A549 (cell line): ENCODE data around the gene DEXI. TPM values are rescaled to one million over a fixed set of nuclear protein-coding genes. Genes with fewer than 3 reads are reported as not detected.

Experiments
- ATAC-seq, 2 experiments: fragments of 200-7000 bp in 1 of 2; fragments of >200 bp in 1 of 2; cut with Nextera tagmentation in 1 of 2; cut with Tn5 transposase in 1 of 2; 3 replicates each; pipeline versions ENCODE4 v1.8.0 to v1.9.1; 2018 to 2020; ENCODE audit warnings: mild to moderate bottlenecking in 1 of 2, moderate library complexity in 1 of 2
- CTCF ChIA-PET: fragments of 300-600 bp; sonication (Branson Sonifier 250); formaldehyde crosslinking; extraction: SDS; loops from one replicate; lab custom pipeline; 2021; ENCODE audit warnings: antibody characterized with exemption, inconsistent platforms; lab: Yijun Ruan, JAX
- POLR2A ChIA-PET: fragments of 350-600 bp; formaldehyde crosslinking; extraction: SDS; loops from one replicate; lab custom pipeline; 2021; ENCODE audit warnings: antibody characterized with exemption, inconsistent platforms; lab: Yijun Ruan, JAX
- DNase-seq, 2 experiments: peaks; one replicate each; pipeline versions ENCODE4 v3.0.0 to v3.0.0-alpha.2; 2011 to 2016; ENCODE audit warnings: low read depth in 1 of 2, low spot score in 1 of 2
- FAIRE-seq: peaks from 2 replicates; lab custom pipeline; 2011; peaks lifted over from hg19 to GRCh38; lab: Jason Lieb, UNC
- H3K27ac ChIP-seq, 2 experiments: fragments of >200 bp; sonication (Bioruptor Twin); formaldehyde crosslinking; 3 replicates each; pipeline ENCODE4 v1.5.1; 2016 to 2017
- H3K4me1 ChIP-seq: fragments of >200 bp; sonication (Bioruptor Twin); formaldehyde crosslinking; 3 replicates; pipeline ENCODE4 v1.6.1; 2016
- H3K4me2 ChIP-seq: fragments of >200 bp; sonication (Bioruptor Twin); formaldehyde crosslinking; 3 replicates; pipeline ENCODE4 v1.6.1; 2016
- H3K4me3 ChIP-seq: fragments of >200 bp; sonication (Bioruptor Twin); formaldehyde crosslinking; 3 replicates; pipeline ENCODE4 v1.5.1; 2016
- H3K9me3 ChIP-seq: fragments of >200 bp; sonication (Bioruptor Twin); formaldehyde crosslinking; 3 replicates; pipeline ENCODE4 v1.6.1; 2016
- CBX8 ChIP-seq: fragments of 200-600 bp; sonication (generic); IDR thresholded peaks from 2 replicates; pipeline ENCODE4 v1.6.1; 2016
- CHD2 ChIP-seq: fragments of 150-350 bp; IDR thresholded peaks from 2 replicates; pipeline ENCODE4 v1.6.1; 2014; ENCODE audit warnings: low read length; ENCODE audit not compliant: partially characterized antibody
- CHD4 ChIP-seq: fragments of 200-600 bp; sonication (generic); IDR thresholded peaks from 2 replicates; pipeline ENCODE4 v1.6.1; 2016; ENCODE audit warnings: antibody characterized with exemption, mild to moderate bottlenecking, borderline replicate concordance
- EHMT2 ChIP-seq: fragments of 200-600 bp; sonication (generic); IDR thresholded peaks from 2 replicates; pipeline ENCODE4 v1.6.1; 2016; ENCODE audit warnings: antibody characterized with exemption, low read depth, mild to moderate bottlenecking, moderate library complexity
- ESRRA ChIP-seq: fragments of 150-350 bp; IDR thresholded peaks from 2 replicates; pipeline ENCODE4 v1.6.1; 2014; ENCODE audit warnings: mild to moderate bottlenecking, low read length, borderline replicate concordance
- GATA3 ChIP-seq: IDR thresholded peaks from 2 replicates; pipeline ENCODE4 v1.6.1; 2012; ENCODE audit warnings: borderline replicate concordance
- HOXB5 ChIP-seq: fragments of 250-450 bp; sonication (Bioruptor Pico); IDR thresholded peaks from 2 replicates; pipeline ENCODE4 v1.5.0; 2020; ENCODE audit warnings: mild to moderate bottlenecking, moderate library complexity
- KDM5A ChIP-seq: fragments of 200-600 bp; sonication (generic); IDR thresholded peaks from 2 replicates; pipeline ENCODE4 v1.6.1; 2016; ENCODE audit warnings: antibody characterized with exemption, mild to moderate bottlenecking
- NFE2L2 ChIP-seq: fragments of 150-350 bp; conservative IDR thresholded peaks from 2 replicates; pipeline ENCODE4 v1.6.1; 2014; ENCODE audit warnings: low read length
- NPAS2 ChIP-seq: fragments of 250-450 bp; sonication (Bioruptor Pico); IDR thresholded peaks from 2 replicates; pipeline ENCODE4 v1.8.0; 2022; ENCODE audit warnings: mild to moderate bottlenecking, moderate library complexity, borderline replicate concordance
- POLR2A ChIP-seq: IDR thresholded peaks from 2 replicates; pipeline ENCODE4 v1.6.1; 2012; ENCODE audit warnings: mild to moderate bottlenecking, low read length
- RARB ChIP-seq: fragments of 250-450 bp; sonication (Bioruptor Pico); IDR thresholded peaks from 2 replicates; pipeline ENCODE4 v1.8.0; 2021; ENCODE audit warnings: mild to moderate bottlenecking, moderate library complexity
- RNF2 ChIP-seq: fragments of 200-600 bp; sonication (generic); IDR thresholded peaks from 2 replicates; pipeline ENCODE4 v1.6.1; 2016; ENCODE audit warnings: low read depth, mild to moderate bottlenecking, antibody characterized with exemption, moderate library complexity, borderline replicate concordance
- TP53 ChIP-seq: fragments of 250-450 bp; sonication (Bioruptor Pico); IDR thresholded peaks from 2 replicates; pipeline ENCODE4 v1.5.0; 2021; ENCODE audit warnings: mild to moderate bottlenecking, moderate library complexity
- ZFP36 ChIP-seq: fragments of 450-650 bp; IDR thresholded peaks from 2 replicates; pipeline ENCODE4 v1.6.1; 2014; ENCODE audit warnings: borderline replicate concordance; ENCODE audit not compliant: partially characterized antibody
- ZSCAN20 ChIP-seq: fragments of 250-450 bp; sonication (Bioruptor Pico); IDR thresholded peaks from 2 replicates; pipeline ENCODE4 v1.8.0; 2022; ENCODE audit warnings: mild to moderate bottlenecking, moderate library complexity
- WGBS: methylation state at CpG from one replicate; pipeline ENCODE4 v1.1.6; 2017; ENCODE audit errors: missing lambda C conversion rate; 5-methylcytosine and 5-hydroxymethylcytosine counted together
- polyA plus RNA-seq, 4 experiments: library from polyadenylated mRNA; depleted of rRNA in 3 of 4; stranded (reverse); fragments of >200 nt; fragmentation: RNase III in 1 of 4; extraction: RNeasy Plus Mini Kit Qiagen cat#74134 plus additional on column Dnase treatment in 1 of 4; gene quantifications; 2 replicates in 3 of 4; 3 replicates in 1 of 4; pipeline ENCODE4 v1.2.3, GENCODE V29; 2011 to 2017
- TF ChIP-seq, protein P1 (sequence below): IDR thresholded peaks from 2 replicates; pipeline ENCODE4 v1.6.1; 2012
- TF ChIP-seq, protein P2 (sequence below): fragments of >200 bp; sonication (Bioruptor Twin); formaldehyde crosslinking; IDR thresholded peaks from 3 replicates; pipeline ENCODE4 v1.6.1; 2016
- TF ChIP-seq, protein P3 (sequence below): IDR thresholded peaks from 2 replicates; pipeline ENCODE4 v1.6.1; 2012
- TF ChIP-seq, protein P4 (sequence below): fragments of 250-450 bp; sonication (Bioruptor Pico); IDR thresholded peaks from 2 replicates; pipeline ENCODE4 v1.5.0; 2020; ENCODE audit warnings: low read depth, mild to moderate bottlenecking, moderate library complexity
- TF ChIP-seq, protein P5 (sequence below): fragments of 200-600 bp; sonication (generic); IDR thresholded peaks from 2 replicates; pipeline ENCODE4 v1.6.1; 2016; ENCODE audit warnings: antibody characterized with exemption, mild to moderate bottlenecking, moderate library complexity

Gene DEXI
- polyA plus RNA-seq, 2 of the 4 experiments (the other 2 are of a cell fraction): 22.0 to 34.0 TPM

DNA sequence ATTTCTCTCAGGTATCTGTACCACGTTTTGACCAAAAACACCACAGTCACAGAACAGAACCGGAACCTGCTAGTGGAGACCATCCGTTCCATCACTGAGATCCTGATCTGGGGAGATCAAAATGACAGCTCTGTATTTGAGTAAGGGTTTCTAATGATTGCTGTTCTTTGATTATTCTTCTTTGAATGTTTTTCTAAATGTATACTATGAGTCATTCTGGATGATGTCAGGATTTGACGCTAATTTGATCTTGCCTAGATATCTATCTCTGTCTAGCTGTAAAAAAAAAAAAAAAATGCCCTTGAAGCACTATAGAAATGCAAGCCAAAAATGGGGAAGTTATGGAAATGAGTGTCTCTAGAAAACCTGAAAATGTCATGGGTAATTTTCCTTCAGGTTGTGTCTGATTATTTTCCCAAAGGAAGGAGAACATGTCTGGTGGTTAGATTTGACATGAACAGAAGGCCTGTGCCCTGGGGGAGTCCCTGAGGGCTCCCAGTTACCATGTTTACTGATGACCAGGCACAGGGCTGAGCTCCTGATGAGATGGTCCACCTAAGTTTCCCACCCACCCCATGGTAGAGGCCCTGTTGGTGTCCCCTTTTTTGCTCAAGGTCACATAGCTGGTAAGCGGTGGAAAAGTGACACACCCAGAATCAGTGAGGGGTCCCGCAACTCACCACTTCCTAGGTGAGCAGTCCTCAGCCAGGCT lies 15.7 kb upstream of the DEXI start (continued):
- TF ChIP-seq, protein P1, sequence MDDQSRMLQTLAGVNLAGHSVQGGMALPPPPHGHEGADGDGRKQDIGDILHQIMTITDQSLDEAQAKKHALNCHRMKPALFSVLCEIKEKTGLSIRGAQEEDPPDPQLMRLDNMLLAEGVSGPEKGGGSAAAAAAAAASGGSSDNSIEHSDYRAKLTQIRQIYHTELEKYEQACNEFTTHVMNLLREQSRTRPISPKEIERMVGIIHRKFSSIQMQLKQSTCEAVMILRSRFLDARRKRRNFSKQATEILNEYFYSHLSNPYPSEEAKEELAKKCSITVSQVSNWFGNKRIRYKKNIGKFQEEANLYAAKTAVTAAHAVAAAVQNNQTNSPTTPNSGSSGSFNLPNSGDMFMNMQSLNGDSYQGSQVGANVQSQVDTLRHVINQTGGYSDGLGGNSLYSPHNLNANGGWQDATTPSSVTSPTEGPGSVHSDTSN: no peak
- TF ChIP-seq ZFP36: no peak
- no peak for TF ChIP-seq POLR2A
- no peak for TF ChIP-seq CHD2
- TF ChIP-seq GATA3: no peak
- TF ChIP-seq, all 56 proteins: peak for 0

DNA sequence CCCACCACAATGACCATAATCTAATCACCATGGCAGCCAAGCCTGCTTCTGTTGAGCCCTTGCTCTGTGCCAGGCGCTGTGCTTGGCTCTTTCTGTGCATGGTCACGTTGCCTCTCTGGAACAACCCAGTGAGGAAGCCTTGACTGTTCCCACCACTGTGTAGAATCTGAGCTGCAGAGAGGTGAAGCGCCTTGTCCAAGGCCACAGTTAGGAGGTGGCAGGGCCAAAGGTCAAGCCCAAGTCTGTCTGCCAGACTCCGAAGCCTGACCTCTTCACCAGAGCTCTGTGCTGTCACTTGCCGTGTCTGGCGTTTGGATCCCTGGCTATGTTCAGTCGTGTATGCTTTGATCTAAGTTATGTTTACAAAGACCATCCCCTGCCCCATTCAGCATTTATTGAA lies 12.6 kb upstream of the DEXI start:
- no peak for FAIRE-seq
- DNase-seq: no peak
- no peak for ATAC-seq
- WGBS: 83% methylated on average over 6 of the region's 7 CpGs
- H3K4me2 ChIP-seq: no peak overlapping the region
- ChIA-PET POLR2A (no interaction called here), CTCF (interaction anchor here (0.6 to 12.2 kb wide), 12 partner anchors 10 to 843 kb away, joined by 3 to 284 read pairs (median 5); partner anchors contain the start of genes CLEC16A, DEXI, SOCS1 and ZC3H7A)
- TF ChIP-seq CHD4: no peak
- H3K4me3 ChIP-seq: no peak overlapping the region
- 0 out of 3 replicates have a peak, but pooled peaks cover 3% of the 10 kb centered on the region for H3K4me1 ChIP-seq
- no peaks in the 10 kb centered on the region for H3K9me3 ChIP-seq
- no peak overlapping the region for H3K27ac ChIP-seq

DNA sequence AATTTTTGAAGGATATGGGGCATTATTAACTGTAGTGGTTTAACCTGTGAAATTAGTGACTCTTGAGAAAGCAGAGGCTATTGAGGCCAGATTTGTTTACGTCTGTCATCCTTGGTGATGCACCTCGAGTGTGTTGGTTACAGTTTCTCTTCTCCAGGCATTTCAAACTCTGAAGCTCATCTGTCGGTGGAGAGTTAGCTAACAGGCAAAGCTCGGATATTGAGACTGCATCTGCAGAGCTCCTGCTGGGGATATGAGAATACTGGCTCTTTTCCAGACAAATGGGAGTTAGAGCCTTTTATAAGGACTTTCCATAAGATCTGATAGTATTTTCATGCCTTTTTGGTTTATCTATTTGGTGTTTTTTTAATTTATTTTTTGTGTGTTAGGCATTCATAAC lies 8.8 kb upstream of the DEXI start:
- DNase-seq: no peak
- TF ChIP-seq, protein P2, sequence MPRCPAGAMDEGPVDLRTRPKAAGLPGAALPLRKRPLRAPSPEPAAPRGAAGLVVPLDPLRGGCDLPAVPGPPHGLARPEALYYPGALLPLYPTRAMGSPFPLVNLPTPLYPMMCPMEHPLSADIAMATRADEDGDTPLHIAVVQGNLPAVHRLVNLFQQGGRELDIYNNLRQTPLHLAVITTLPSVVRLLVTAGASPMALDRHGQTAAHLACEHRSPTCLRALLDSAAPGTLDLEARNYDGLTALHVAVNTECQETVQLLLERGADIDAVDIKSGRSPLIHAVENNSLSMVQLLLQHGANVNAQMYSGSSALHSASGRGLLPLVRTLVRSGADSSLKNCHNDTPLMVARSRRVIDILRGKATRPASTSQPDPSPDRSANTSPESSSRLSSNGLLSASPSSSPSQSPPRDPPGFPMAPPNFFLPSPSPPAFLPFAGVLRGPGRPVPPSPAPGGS: no peak
- TF ChIP-seq CBX8 (no peak), RNF2 (no peak), NPAS2 (CRISPR knock-in tag) (no peak), ESRRA (no peak), HOXB5 (CRISPR knock-in tag) (no peak), NFE2L2 (no peak), TP53 (CRISPR knock-in tag) (no peak), RARB (CRISPR knock-in tag) (no peak), ZSCAN20 (no peak), KDM5A (no peak), EHMT2 (no peak)
- TF ChIP-seq, protein P3, sequence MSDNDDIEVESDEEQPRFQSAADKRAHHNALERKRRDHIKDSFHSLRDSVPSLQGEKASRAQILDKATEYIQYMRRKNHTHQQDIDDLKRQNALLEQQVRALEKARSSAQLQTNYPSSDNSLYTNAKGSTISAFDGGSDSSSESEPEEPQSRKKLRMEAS: no peak
- TF ChIP-seq, protein P4, sequence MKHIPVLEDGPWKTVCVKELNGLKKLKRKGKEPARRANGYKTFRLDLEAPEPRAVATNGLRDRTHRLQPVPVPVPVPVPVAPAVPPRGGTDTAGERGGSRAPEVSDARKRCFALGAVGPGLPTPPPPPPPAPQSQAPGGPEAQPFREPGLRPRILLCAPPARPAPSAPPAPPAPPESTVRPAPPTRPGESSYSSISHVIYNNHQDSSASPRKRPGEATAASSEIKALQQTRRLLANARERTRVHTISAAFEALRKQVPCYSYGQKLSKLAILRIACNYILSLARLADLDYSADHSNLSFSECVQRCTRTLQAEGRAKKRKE: no peak
- TF ChIP-seq, protein P5, sequence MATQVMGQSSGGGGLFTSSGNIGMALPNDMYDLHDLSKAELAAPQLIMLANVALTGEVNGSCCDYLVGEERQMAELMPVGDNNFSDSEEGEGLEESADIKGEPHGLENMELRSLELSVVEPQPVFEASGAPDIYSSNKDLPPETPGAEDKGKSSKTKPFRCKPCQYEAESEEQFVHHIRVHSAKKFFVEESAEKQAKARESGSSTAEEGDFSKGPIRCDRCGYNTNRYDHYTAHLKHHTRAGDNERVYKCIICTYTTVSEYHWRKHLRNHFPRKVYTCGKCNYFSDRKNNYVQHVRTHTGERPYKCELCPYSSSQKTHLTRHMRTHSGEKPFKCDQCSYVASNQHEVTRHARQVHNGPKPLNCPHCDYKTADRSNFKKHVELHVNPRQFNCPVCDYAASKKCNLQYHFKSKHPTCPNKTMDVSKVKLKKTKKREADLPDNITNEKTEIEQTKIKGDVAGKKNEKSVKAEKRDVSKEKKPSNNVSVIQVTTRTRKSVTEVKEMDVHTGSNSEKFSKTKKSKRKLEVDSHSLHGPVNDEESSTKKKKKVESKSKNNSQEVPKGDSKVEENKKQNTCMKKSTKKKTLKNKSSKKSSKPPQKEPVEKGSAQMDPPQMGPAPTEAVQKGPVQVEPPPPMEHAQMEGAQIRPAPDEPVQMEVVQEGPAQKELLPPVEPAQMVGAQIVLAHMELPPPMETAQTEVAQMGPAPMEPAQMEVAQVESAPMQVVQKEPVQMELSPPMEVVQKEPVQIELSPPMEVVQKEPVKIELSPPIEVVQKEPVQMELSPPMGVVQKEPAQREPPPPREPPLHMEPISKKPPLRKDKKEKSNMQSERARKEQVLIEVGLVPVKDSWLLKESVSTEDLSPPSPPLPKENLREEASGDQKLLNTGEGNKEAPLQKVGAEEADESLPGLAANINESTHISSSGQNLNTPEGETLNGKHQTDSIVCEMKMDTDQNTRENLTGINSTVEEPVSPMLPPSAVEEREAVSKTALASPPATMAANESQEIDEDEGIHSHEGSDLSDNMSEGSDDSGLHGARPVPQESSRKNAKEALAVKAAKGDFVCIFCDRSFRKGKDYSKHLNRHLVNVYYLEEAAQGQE: no peak
- Histone ChIP-seq H3K4me3 (no peak overlapping the region), H3K4me2 (no peak overlapping the region), H3K4me1 (peaks cover 11% of the 10 kb centered on the region; the same call in 2 of the 3 replicates), H3K9me3 (no peaks in the 10 kb centered on the region), H3K27ac (no peak overlapping the region)
- FAIRE-seq: no peak
- ATAC-seq: no peak
- POLR2A ChIA-PET: interaction anchor here (1.7 kb wide), 1 partner anchor 305 kb away, joined by 7 read pairs; the partner anchor contains the start of gene SOCS1
- WGBS: 74% methylated on average over 4 of the region's 4 CpGs
- CTCF ChIA-PET: interaction anchor here (1.0 to 12.2 kb wide), 4 partner anchors 14 to 421 kb away, joined by 4 to 284 read pairs (median 22); partner anchors contain the start of gene SOCS1
